ENCODE results near the gene CASQ2. TPM values are rescaled to one million over a fixed set of nuclear protein-coding genes. Genes with fewer than 3 reads are reported as not detected.

Gene CASQ2
- total RNA-seq, 4 donors from 2014 or later = 0.53 to 21.4 (median 4.1) TPM

- WGBS, 2 donors = 60 to 62% methylated on average over 4 of the region's 4 CpGs
- Histone ChIP-seq H3K27ac (peak overlapping the region in 3 of 4 donors; percentile 34 to 76 (median 70)), H3K4me3 (no peak overlapping the region), H3K36me3 (peaks cover 0 to 63% (median 5%) of the 10 kb centered on the region in 3 donors), H3K9me3 (no peaks in the 10 kb centered on the region), H3K4me1 (peaks cover 22 to 54% (median 23%) of the 10 kb centered on the region in 3 donors), H3K27me3 (no peaks in the 10 kb centered on the region)
- TF ChIP-seq CTCF (IDR thresholded peaks at IDR 0.05) = no peak
- no peak for TF ChIP-seq POLR2A (IDR thresholded peaks at IDR 0.05)
- intact Hi-C loops (cut with DNase I) = no loop called here
- DNase-seq = no peak
Measured at GRCh38 chr1:115655916-115656315, 112.6 kb downstream of the CASQ2 start.

GRCh38 chr1:115655306-115655663, 113.2 kb downstream of the CASQ2 start:
- peaks cover 22 to 61% (median 25%) of the 10 kb centered on the region in 3 donors for H3K4me1 ChIP-seq
- H3K9me3 ChIP-seq = no peaks in the 10 kb centered on the region
- peak overlapping the region in 1 of 4 donors; percentile 29 for H3K4me3 ChIP-seq
- no peak for DNase-seq
- WGBS, 2 donors = 23 to 53% methylated on average over 7 of the region's 7 CpGs
- TF ChIP-seq CTCF (IDR thresholded peaks at IDR 0.05) = no peak
- TF ChIP-seq POLR2A (IDR thresholded peaks at IDR 0.05) = no peak
- H3K27me3 ChIP-seq = no peaks in the 10 kb centered on the region
- H3K36me3 ChIP-seq = peaks cover 0 to 57% (median 5%) of the 10 kb centered on the region in 3 donors
- intact Hi-C loops (cut with DNase I) = no loop called here
- H3K27ac ChIP-seq = peak overlapping the region; percentile 34 to 76 (median 66)

GRCh38 chr1:115654663-115655305, 113.7 kb downstream of the CASQ2 start:
- H3K4me3 ChIP-seq = peak overlapping the region in 1 of 4 donors; percentile 29
- no peak for DNase-seq
- WGBS, 2 donors = 16 to 35% methylated on average over 14 of the region's 14 CpGs
- peaks cover 22 to 66% (median 25%) of the 10 kb centered on the region in 3 donors for H3K4me1 ChIP-seq
- no peaks in the 10 kb centered on the region for H3K9me3 ChIP-seq
- intact Hi-C loops (cut with DNase I) = no loop called here
- H3K27ac ChIP-seq = peak overlapping the region; percentile 34 to 76 (median 66)
- peaks cover 0 to 52% (median 5%) of the 10 kb centered on the region in 3 donors for H3K36me3 ChIP-seq
- TF ChIP-seq CTCF (IDR thresholded peaks at IDR 0.05) (no peak), POLR2A (IDR thresholded peaks at IDR 0.05) (no peak)
- H3K27me3 ChIP-seq = no peaks in the 10 kb centered on the region

GRCh38 chr1:115654125-115654524, 114.4 kb downstream of the CASQ2 start:
- H3K9me3 ChIP-seq = no peaks in the 10 kb centered on the region
- TF ChIP-seq POLR2A (IDR thresholded peaks at IDR 0.05) = no peak
- TF ChIP-seq CTCF (IDR thresholded peaks at IDR 0.05) = no peak
- intact Hi-C loops (cut with DNase I) = no loop called here
- peaks cover 0 to 46% (median 5%) of the 10 kb centered on the region in 3 donors for H3K36me3 ChIP-seq
- no peak for DNase-seq
- H3K4me1 ChIP-seq = peaks cover 24 to 72% (median 25%) of the 10 kb centered on the region in 3 donors
- H3K27me3 ChIP-seq = no peaks in the 10 kb centered on the region
- WGBS, 2 donors = 94 to 97% methylated on average over 3 of the region's 3 CpGs
- no peak overlapping the region for H3K4me3 ChIP-seq
- H3K27ac ChIP-seq = peak overlapping the region in 2 of 4 donors; percentile 70 to 76

GRCh38 chr1:115652236-115652788, 116.2 kb downstream of the CASQ2 start:
- no peak overlapping the region for H3K4me3 ChIP-seq
- peaks cover 25 to 89% (median 26%) of the 10 kb centered on the region in 3 donors for H3K4me1 ChIP-seq
- TF ChIP-seq CTCF (IDR thresholded peaks at IDR 0.05) = no peak
- TF ChIP-seq POLR2A (IDR thresholded peaks at IDR 0.05) = no peak
- H3K27me3 ChIP-seq = no peaks in the 10 kb centered on the region
- no peak for DNase-seq
- intact Hi-C loops (cut with DNase I) = no loop called here
- peaks cover 0 to 31% (median 5%) of the 10 kb centered on the region in 3 donors for H3K36me3 ChIP-seq
- 100% methylated on average over 1 of the region's 2 CpGs; no CpG with 5 or more reads in 1 of the 2 donors for WGBS, 2 donors
- no peak overlapping the region for H3K27ac ChIP-seq
- H3K9me3 ChIP-seq = no peaks in the 10 kb centered on the region
